Endothelial cell of hepatic sinusoid (primary cell): ENCODE data around the gene DLL1.

ENCODE experiments used
- in situ Hi-C: cut with HindIII; loops from 2 replicates; pipeline ENCODE4 v1.10.0; 2017; ENCODE audit warnings: low sequenced_read_pairs

The DLL1 gene

GRCh38 chr6:170269151-170269845 is 21.6 kb downstream of the DLL1 start:
- in situ Hi-C loops = loop anchor here (25.0 kb wide), 1 partner anchor 432 kb away; no protein-coding TSS in a partner anchor

- in situ Hi-C loops = loop anchor here (25.0 kb wide), 1 partner anchor 431 kb away; no protein-coding TSS in a partner anchor
These were observed 22.4 kb downstream of the DLL1 start for GRCh38 chr6:170268216-170269129.

GRCh38 chr6:170267688-170268087 is 23.2 kb downstream of the DLL1 start:
- in situ Hi-C loops = loop anchor here (25.0 kb wide), 1 partner anchor 430 kb away; no protein-coding TSS in a partner anchor

- in situ Hi-C loops = loop anchor here (25.0 kb wide), 1 partner anchor 429 kb away; no protein-coding TSS in a partner anchor
These were observed 24.6 kb downstream of the DLL1 start for GRCh38 chr6:170266061-170266825.

- in situ Hi-C loops = loop anchor here (25.0 kb wide), 1 partner anchor 428 kb away; no protein-coding TSS in a partner anchor
These were observed 25.2 kb downstream of the DLL1 start for GRCh38 chr6:170265655-170266054.

- in situ Hi-C loops = loop anchor here (25.0 kb wide), 1 partner anchor 427 kb away; no protein-coding TSS in a partner anchor
These were observed 26.2 kb downstream of the DLL1 start for GRCh38 chr6:170264644-170265043.

GRCh38 chr6:170264086-170264485 is 26.8 kb downstream of the DLL1 start:
- in situ Hi-C loops = loop anchor here (25.0 kb wide), 1 partner anchor 427 kb away; no protein-coding TSS in a partner anchor

GRCh38 chr6:170263410-170263809 is 27.5 kb downstream of the DLL1 start:
- in situ Hi-C loops = loop anchor here (25.0 kb wide), 1 partner anchor 426 kb away; no protein-coding TSS in a partner anchor

GRCh38 chr6:170262489-170263088 is 28.3 kb downstream of the DLL1 start:
- in situ Hi-C loops = loop anchor here (25.0 kb wide), 1 partner anchor 425 kb away; no protein-coding TSS in a partner anchor

- in situ Hi-C loops = loop anchor here (25.0 kb wide), 1 partner anchor 425 kb away; no protein-coding TSS in a partner anchor
These were observed 29.0 kb downstream of the DLL1 start for GRCh38 chr6:170261643-170262488.

- in situ Hi-C loops = loop anchor here (25.0 kb wide), 1 partner anchor 423 kb away; no protein-coding TSS in a partner anchor
These were observed 30.2 kb downstream of the DLL1 start for GRCh38 chr6:170260686-170261085.

GRCh38 chr6:170259278-170259677 is 31.6 kb downstream of the DLL1 start:
- in situ Hi-C loops = loop anchor here (25.0 kb wide), 1 partner anchor 422 kb away; no protein-coding TSS in a partner anchor

GRCh38 chr6:170258407-170258806 is 32.5 kb downstream of the DLL1 start:
- in situ Hi-C loops = loop anchor here (25.0 kb wide), 1 partner anchor 421 kb away; no protein-coding TSS in a partner anchor

GRCh38 chr6:170257376-170257775 is 33.5 kb downstream of the DLL1 start:
- in situ Hi-C loops = loop anchor here (25.0 kb wide), 1 partner anchor 420 kb away; no protein-coding TSS in a partner anchor

- in situ Hi-C loops = loop anchor here (25.0 kb wide), 1 partner anchor 419 kb away; no protein-coding TSS in a partner anchor
These were observed 34.2 kb downstream of the DLL1 start for GRCh38 chr6:170256641-170257040.

- in situ Hi-C loops = loop anchor here (25.0 kb wide), 1 partner anchor 418 kb away; no protein-coding TSS in a partner anchor
These were observed 35.3 kb downstream of the DLL1 start for GRCh38 chr6:170255426-170256125.

GRCh38 chr6:170254315-170255213 is 36.3 kb downstream of the DLL1 start:
- in situ Hi-C loops = loop anchor here (25.0 kb wide), 1 partner anchor 417 kb away; no protein-coding TSS in a partner anchor
